Activated naive CD8-positive, alpha-beta T cell (primary cell): ENCODE data around the gene GPR35.

Experiments
- H3K27ac Mint-ChIP-seq: one replicate; pipeline ENCODE4 v1.8.0; 2021; ENCODE audit warnings: mixed read lengths
- H3K27me3 Mint-ChIP-seq: one replicate; pipeline ENCODE4 v1.8.0; 2021; ENCODE audit warnings: mixed read lengths
- H3K36me3 Mint-ChIP-seq: one replicate; pipeline ENCODE4 v1.8.0; 2021; ENCODE audit warnings: mixed read lengths
- H3K4me1 Mint-ChIP-seq: one replicate; pipeline ENCODE4 v1.8.0; 2021; ENCODE audit warnings: low read depth, mixed read lengths
- H3K4me3 Mint-ChIP-seq: one replicate; pipeline ENCODE4 v1.8.0; 2021; ENCODE audit warnings: mild to moderate bottlenecking, mixed read lengths
- H3K9me3 Mint-ChIP-seq: one replicate; pipeline ENCODE4 v1.8.0; 2021; ENCODE audit warnings: low read depth, mixed read lengths

GPR35 gene

GRCh38 chr2:240632306-240632721, 7.0 kb downstream of the GPR35 start:
- Mint-ChIP-seq H3K36me3 (peaks cover 7% of the 10 kb centered on the region), H3K27ac (no peak overlapping the region), H3K9me3 (peaks cover 9% of the 10 kb centered on the region), H3K27me3 (no peaks in the 10 kb centered on the region), H3K4me1 (no peaks in the 10 kb centered on the region), H3K4me3 (no peak overlapping the region)

GRCh38 chr2:240635121-240635997, 10.1 kb downstream of the GPR35 start:
- peaks cover 7% of the 10 kb centered on the region for H3K36me3 Mint-ChIP-seq
- H3K27me3 Mint-ChIP-seq, result no peaks in the 10 kb centered on the region
- no peak overlapping the region for H3K4me3 Mint-ChIP-seq
- no peaks in the 10 kb centered on the region for H3K4me1 Mint-ChIP-seq
- peaks cover 9% of the 10 kb centered on the region for H3K9me3 Mint-ChIP-seq
- no peak overlapping the region for H3K27ac Mint-ChIP-seq

GRCh38 chr2:240635998-240636547, 10.8 kb downstream of the GPR35 start:
- H3K9me3 Mint-ChIP-seq, result peaks cover 9% of the 10 kb centered on the region
- no peaks in the 10 kb centered on the region for H3K4me1 Mint-ChIP-seq
- no peak overlapping the region for H3K4me3 Mint-ChIP-seq
- H3K27me3 Mint-ChIP-seq, result no peaks in the 10 kb centered on the region
- H3K27ac Mint-ChIP-seq, result no peak overlapping the region
- H3K36me3 Mint-ChIP-seq, result peaks cover 7% of the 10 kb centered on the region

- Mint-ChIP-seq H3K9me3 (peaks cover 9% of the 10 kb centered on the region), H3K4me1 (no peaks in the 10 kb centered on the region), H3K27ac (no peak overlapping the region), H3K36me3 (peaks cover 7% of the 10 kb centered on the region), H3K4me3 (no peak overlapping the region), H3K27me3 (no peaks in the 10 kb centered on the region)
Observed at GRCh38 chr2:240636563-240637115, 11.4 kb downstream of the GPR35 start.

- H3K9me3 Mint-ChIP-seq, result peaks cover 9% of the 10 kb centered on the region
- H3K4me3 Mint-ChIP-seq, result no peak overlapping the region
- H3K4me1 Mint-ChIP-seq, result no peaks in the 10 kb centered on the region
- H3K27ac Mint-ChIP-seq, result no peak overlapping the region
- H3K27me3 Mint-ChIP-seq, result no peaks in the 10 kb centered on the region
- peaks cover 7% of the 10 kb centered on the region for H3K36me3 Mint-ChIP-seq
Observed at GRCh38 chr2:240637116-240637900, 12.0 kb downstream of the GPR35 start.

GRCh38 chr2:240637901-240638345, 12.6 kb downstream of the GPR35 start:
- Mint-ChIP-seq H3K27me3 (no peaks in the 10 kb centered on the region), H3K4me3 (no peak overlapping the region), H3K4me1 (no peaks in the 10 kb centered on the region), H3K9me3 (peaks cover 7% of the 10 kb centered on the region), H3K27ac (no peak overlapping the region), H3K36me3 (peaks cover 6% of the 10 kb centered on the region)

- Mint-ChIP-seq H3K9me3 (peaks cover under 1% of the 10 kb centered on the region), H3K27ac (no peak overlapping the region), H3K36me3 (peaks cover 2% of the 10 kb centered on the region), H3K27me3 (no peaks in the 10 kb centered on the region), H3K4me3 (no peak overlapping the region), H3K4me1 (no peaks in the 10 kb centered on the region)
Observed at GRCh38 chr2:240638512-240639160, 13.4 kb downstream of the GPR35 start.

GRCh38 chr2:240639566-240639965, 14.3 kb downstream of the GPR35 start:
- Mint-ChIP-seq H3K27ac (no peak overlapping the region), H3K27me3 (no peaks in the 10 kb centered on the region), H3K4me3 (no peak overlapping the region), H3K4me1 (no peaks in the 10 kb centered on the region), H3K36me3 (no peaks in the 10 kb centered on the region), H3K9me3 (no peaks in the 10 kb centered on the region)

GRCh38 chr2:240640939-240641338, 15.7 kb downstream of the GPR35 start:
- H3K36me3 Mint-ChIP-seq, result no peaks in the 10 kb centered on the region
- no peaks in the 10 kb centered on the region for H3K9me3 Mint-ChIP-seq
- peaks cover 4% of the 10 kb centered on the region for H3K4me1 Mint-ChIP-seq
- no peaks in the 10 kb centered on the region for H3K27me3 Mint-ChIP-seq
- no peak overlapping the region for H3K4me3 Mint-ChIP-seq
- H3K27ac Mint-ChIP-seq, result no peak overlapping the region

GRCh38 chr2:240642061-240642805, 17.0 kb downstream of the GPR35 start:
- Mint-ChIP-seq H3K36me3 (no peaks in the 10 kb centered on the region), H3K9me3 (no peaks in the 10 kb centered on the region), H3K4me3 (no peak overlapping the region), H3K27me3 (no peaks in the 10 kb centered on the region), H3K4me1 (peaks cover 8% of the 10 kb centered on the region), H3K27ac (no peak overlapping the region)

GRCh38 chr2:240642806-240643092, 17.5 kb downstream of the GPR35 start:
- peaks cover 8% of the 10 kb centered on the region for H3K4me1 Mint-ChIP-seq
- H3K36me3 Mint-ChIP-seq, result no peaks in the 10 kb centered on the region
- no peaks in the 10 kb centered on the region for H3K27me3 Mint-ChIP-seq
- H3K4me3 Mint-ChIP-seq, result no peak overlapping the region
- no peak overlapping the region for H3K27ac Mint-ChIP-seq
- no peaks in the 10 kb centered on the region for H3K9me3 Mint-ChIP-seq

- Mint-ChIP-seq H3K9me3 (no peaks in the 10 kb centered on the region), H3K27me3 (no peaks in the 10 kb centered on the region), H3K36me3 (no peaks in the 10 kb centered on the region), H3K4me3 (no peak overlapping the region), H3K27ac (no peak overlapping the region), H3K4me1 (peaks cover 8% of the 10 kb centered on the region)
Observed at GRCh38 chr2:240643093-240643810, 18.0 kb downstream of the GPR35 start.

- Mint-ChIP-seq H3K36me3 (no peaks in the 10 kb centered on the region), H3K27ac (no peak overlapping the region), H3K9me3 (no peaks in the 10 kb centered on the region), H3K4me3 (no peak overlapping the region), H3K4me1 (peaks cover 8% of the 10 kb centered on the region), H3K27me3 (peaks cover 3% of the 10 kb centered on the region)
Observed at GRCh38 chr2:240643811-240644150, 18.5 kb downstream of the GPR35 start.
